GM20000 (cell line): ENCODE measurements around the gene HNRNPH1.
A peak's percentile ranks its signal among the peaks of the same experiment; 100 is the strongest.
"Not testable (repeated sequence)": the region's sequence is repeated elsewhere in the genome, so short reads cannot be mapped to it uniquely, and the experiment has no call there.

Source experiments
- DNase-seq: peaks from one replicate; pipeline ENCODE4 v3.0.0; 2012; ENCODE audit warnings: low spot score
- TF ChIP-seq, protein P1 (sequence below): IDR thresholded peaks from 2 replicates; pipeline ENCODE4 v1.5.1; 2012; ENCODE audit warnings: mild to moderate bottlenecking, control low read depth; ENCODE audit errors: extremely low read depth, missing control alignments

The HNRNPH1 gene, protein sequence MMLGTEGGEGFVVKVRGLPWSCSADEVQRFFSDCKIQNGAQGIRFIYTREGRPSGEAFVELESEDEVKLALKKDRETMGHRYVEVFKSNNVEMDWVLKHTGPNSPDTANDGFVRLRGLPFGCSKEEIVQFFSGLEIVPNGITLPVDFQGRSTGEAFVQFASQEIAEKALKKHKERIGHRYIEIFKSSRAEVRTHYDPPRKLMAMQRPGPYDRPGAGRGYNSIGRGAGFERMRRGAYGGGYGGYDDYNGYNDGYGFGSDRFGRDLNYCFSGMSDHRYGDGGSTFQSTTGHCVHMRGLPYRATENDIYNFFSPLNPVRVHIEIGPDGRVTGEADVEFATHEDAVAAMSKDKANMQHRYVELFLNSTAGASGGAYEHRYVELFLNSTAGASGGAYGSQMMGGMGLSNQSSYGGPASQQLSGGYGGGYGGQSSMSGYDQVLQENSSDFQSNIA

DNA sequence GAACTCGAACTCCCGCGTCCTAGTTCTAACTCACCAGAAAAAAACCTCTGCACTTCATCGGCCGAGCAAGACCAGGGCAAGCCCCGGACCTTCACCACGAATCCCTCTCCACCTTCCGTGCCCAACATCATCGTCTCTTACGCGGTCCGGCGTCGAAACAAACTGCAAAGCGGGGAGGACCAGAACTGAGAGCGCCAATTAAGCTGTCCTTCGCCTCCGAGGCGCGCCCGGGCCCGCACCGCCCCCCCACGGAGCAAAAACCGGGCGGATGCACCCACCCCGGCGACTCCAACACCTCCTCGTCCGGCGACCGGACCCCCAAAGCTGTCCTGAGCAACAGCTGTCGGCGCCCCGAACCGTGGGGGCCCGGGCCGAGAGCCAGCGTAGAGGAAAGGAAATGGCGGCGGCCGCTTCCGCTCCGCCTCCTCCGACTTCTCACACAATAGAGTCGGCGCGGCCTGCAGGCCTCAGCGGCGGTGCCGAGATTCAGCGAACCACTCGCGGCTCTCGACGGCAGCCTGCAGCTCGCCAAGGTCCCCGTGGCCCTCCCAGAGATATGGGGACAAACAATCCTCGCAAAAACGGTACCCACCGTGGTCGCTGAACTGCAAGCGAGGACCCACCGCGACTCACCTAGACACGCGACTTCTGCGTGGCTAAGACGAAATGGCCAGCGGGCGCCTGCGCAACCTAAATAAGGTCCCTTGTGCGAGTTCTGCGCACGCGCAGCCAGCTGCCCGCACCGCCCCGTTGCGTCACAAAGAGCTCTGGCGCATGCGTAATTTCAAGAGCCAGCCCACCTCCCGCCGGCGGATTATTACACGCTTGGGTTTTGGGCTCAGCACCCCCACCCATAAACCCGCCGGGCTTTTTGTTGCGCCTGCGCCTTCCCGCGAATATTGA, at the start of gene HNRNPH1:
TSS of gene HNRNPH1 (minus strand) at position 669 of the 903 bp plus-strand sequence. CDS start at position 131, 538 bp downstream.
- DNase-seq = peak; percentile 100
- TF ChIP-seq, protein P1, sequence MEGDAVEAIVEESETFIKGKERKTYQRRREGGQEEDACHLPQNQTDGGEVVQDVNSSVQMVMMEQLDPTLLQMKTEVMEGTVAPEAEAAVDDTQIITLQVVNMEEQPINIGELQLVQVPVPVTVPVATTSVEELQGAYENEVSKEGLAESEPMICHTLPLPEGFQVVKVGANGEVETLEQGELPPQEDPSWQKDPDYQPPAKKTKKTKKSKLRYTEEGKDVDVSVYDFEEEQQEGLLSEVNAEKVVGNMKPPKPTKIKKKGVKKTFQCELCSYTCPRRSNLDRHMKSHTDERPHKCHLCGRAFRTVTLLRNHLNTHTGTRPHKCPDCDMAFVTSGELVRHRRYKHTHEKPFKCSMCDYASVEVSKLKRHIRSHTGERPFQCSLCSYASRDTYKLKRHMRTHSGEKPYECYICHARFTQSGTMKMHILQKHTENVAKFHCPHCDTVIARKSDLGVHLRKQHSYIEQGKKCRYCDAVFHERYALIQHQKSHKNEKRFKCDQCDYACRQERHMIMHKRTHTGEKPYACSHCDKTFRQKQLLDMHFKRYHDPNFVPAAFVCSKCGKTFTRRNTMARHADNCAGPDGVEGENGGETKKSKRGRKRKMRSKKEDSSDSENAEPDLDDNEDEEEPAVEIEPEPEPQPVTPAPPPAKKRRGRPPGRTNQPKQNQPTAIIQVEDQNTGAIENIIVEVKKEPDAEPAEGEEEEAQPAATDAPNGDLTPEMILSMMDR = no peak

DNA sequence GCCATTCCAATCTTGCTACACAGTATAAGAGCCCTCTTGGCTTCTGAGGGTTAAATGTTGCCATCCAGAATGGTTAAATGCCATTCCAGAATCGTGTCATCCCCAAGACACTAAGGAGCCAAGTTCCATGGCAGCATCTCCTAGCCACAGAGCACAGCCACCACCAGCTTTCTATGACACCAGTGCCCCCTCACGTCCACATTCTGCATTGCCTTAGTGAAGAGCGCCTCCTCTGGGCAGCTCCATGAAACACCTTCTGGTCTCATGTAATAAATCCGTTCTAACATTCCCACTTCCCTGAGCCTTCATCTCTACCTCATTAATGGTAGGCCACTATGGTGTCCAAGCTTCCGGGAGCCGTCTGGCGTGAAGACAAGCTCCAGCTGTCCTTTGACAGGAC, 44.9 kb upstream of the HNRNPH1 start:
- DNase-seq = peak; percentile 55

DNA sequence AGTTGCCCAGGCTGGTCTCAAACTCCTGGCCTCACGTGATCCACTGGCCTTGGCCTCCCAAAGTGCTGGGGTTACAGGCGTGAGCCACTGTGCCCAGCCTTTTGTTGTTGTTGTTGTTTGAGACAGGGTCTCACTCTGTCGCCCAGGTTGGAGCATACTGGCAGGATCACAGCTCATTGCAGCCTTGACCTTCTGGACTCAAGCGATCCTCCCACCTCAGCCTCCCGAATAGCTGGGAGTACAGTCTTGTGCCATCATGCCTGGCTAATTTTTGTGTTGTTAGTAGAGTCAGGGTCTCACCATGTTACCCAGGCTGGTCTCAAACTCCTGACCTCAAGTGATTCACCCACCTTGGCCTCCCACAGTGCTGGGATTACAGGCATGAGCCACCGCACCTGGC, 38.2 kb upstream of the HNRNPH1 start:
- DNase-seq = not testable (repeated sequence)

More for the DNA sequence above, 44.9 kb upstream of the HNRNPH1 start:
- TF ChIP-seq, protein P1 = peak; percentile 74

DNA sequence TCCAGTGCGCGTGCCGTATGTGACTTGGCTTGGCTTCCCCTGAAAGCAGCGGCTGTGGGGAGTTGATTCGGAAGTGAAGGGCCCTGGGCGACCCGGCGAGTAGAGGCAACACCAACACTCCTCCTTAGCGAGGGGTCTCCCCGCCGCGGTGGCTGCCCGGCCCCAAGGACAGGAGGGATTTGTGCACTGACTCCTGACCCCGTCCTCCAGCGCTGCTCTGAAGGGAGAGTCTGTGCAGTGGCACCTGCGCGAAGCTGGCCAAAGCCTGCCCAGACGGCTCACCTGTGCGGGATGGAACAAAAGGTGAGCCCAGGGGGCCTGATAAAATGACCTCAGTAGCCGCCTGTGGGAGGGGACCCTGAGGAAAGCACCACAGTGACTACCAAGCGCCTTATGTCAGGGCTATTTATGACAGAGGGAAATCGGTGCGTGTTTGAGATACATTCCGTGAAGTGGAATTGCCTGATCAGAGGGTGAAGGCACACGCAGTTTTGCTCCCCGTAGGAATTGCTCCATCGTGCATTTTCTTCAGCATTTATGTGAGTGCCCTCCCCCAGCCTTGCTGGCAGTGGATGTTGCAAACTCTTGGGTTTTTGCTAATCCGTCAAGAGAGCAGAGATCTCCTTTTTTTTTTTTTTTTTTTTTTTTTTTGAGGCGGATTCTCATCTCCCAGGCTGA, 34.8 kb upstream of the HNRNPH1 start:
- not testable (repeated sequence) for DNase-seq

DNA sequence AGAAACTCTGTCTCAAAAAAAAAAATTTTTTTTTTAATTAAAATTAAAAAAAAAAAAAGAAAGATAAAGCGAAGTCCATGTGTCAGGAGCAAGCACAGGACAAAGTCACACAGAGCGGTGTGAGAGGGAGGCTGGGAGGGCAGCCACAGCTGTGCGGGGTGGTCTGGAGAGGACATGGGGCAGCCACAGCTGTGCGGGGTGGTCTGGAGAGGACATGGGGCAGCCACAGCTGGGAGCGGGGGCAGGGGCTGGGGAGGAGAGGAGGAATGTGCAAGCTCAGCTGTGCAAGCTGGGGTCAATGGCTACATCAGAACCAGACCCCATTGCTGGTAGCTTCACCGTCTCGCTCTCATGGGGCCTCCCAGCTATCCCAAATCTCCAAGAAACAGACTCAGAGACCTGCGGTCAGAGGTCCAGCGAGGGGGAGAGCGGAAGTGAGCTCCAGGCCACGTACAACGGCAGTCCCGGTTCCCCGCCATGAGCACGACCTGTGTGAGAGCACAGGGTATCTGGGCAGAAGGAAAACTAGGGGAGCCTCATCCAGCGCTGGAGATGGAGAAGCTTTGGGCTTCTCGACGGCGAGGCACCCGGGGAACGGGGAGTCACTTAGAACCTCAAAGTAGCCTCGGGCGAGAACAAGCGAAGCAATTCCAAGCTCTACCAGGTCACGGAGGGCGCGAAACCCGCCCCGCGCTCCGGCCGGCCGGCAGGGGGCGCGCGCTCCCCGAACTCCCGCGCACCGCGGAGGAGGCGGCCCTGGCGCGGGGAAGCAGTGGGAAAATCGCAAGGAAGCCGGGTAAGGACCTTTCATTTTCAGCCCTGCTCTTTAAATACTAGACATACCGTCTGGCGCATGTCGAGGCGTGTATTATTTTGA, 34.1 kb upstream of the HNRNPH1 start:
- not testable (repeated sequence) for DNase-seq

DNA sequence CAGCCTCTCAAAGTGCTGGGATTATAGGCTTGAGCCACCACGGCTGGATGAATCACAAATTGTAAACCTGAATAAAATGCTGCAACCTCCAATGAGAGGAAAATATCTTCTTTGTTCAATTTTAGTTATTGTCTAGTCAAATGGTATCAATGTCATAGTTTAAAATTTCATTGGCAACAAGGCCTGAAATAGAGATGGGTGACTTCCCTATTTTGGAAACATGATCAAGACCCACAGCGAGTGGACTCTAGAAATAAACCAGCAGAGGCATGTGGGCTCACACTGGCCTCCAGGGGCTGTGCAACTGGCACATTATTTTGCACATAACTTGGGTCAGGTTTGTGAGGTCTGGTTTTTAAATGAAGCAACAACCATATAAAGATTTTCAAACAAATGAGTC, 29.7 kb upstream of the HNRNPH1 start:
- DNase-seq = not testable (repeated sequence)

DNA sequence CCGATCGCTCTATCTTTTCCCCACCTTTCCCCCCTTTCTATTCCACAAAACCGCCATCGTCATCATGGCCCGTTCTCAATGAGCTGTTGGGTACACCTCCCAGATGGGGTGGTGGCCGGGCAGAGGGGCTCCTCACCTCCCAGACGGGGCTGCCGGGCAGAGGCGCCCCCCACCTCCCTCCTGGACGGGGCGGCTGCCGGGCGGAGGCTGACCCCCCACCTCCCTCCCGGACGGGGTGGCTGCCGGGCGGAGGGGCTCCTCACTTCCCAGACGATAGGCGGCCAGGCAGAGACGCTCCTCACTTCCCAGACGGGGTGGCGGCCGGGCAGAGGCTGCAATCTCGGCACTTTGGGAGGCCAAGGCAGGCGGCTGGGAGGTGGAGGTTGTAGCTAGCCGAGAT, 26.8 kb upstream of the HNRNPH1 start:
- not testable (repeated sequence) for DNase-seq

DNA sequence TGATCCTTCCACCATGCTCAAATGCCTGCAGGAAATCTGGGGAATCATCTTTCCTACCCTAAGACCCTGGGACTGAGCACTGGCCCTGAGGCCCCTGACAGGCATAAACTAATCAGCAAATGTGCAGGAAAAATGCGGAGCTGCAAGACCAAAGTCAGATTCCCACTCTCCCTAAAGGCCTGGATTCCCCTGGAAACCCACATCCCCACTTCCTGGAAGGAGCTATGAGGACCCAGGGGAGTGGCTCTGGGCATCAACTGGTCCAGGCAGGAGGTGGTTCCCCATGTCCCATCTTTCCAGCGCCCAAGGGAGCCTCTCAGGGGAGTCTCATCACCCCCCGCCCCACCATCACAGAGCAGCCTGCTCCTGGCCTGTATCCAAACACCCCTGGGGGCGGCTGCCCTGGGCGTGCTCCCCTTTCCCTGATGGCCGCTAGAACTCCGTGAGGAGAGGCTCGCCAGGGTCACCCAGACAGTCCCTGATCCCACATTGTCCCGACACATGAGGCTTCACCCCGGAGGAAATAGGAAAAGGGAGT, 25.8 kb upstream of the HNRNPH1 start:
- not testable (repeated sequence) for DNase-seq

DNA sequence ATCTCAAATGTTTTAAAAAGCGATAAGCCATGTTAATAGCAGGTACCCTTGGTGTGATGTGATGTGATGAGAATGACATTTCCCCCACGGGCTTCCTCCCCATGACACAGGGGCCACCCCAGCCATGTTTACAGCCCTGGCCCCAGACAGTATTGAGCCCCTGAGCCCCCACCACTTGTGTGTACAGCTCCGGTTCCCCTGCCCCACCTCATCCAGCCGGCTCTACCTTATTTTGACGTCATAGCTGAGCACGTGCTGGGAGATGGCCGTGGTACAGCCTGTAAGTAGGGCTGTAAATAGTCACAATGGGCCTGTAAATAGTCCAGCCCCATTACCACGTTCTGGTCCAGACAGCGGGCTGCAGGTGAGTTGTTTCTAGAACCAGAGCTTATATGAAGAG, 24.9 kb upstream of the HNRNPH1 start:
- no peak for DNase-seq
- TF ChIP-seq, protein P1 = no peak

DNA sequence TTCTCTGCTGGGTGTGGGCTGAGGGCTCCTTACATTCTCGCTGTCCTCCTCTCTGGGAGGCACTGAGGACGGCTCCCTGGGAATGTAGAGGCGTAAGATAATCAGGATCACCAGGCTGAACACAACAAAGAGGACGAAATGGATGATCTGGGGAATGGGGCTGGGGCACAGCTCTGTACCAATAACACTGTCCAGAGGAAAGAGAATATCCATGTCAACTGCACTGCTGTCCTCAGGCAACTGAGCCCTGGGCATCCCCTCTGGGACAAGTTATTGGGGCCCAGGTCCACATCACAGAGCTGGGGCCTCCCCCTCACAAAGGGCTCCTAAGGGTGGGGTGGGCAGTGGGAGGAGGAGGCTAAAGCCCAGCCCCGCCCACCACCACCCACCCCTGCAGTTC, 21.3 kb upstream of the HNRNPH1 start:
- not testable (repeated sequence) for DNase-seq

DNA sequence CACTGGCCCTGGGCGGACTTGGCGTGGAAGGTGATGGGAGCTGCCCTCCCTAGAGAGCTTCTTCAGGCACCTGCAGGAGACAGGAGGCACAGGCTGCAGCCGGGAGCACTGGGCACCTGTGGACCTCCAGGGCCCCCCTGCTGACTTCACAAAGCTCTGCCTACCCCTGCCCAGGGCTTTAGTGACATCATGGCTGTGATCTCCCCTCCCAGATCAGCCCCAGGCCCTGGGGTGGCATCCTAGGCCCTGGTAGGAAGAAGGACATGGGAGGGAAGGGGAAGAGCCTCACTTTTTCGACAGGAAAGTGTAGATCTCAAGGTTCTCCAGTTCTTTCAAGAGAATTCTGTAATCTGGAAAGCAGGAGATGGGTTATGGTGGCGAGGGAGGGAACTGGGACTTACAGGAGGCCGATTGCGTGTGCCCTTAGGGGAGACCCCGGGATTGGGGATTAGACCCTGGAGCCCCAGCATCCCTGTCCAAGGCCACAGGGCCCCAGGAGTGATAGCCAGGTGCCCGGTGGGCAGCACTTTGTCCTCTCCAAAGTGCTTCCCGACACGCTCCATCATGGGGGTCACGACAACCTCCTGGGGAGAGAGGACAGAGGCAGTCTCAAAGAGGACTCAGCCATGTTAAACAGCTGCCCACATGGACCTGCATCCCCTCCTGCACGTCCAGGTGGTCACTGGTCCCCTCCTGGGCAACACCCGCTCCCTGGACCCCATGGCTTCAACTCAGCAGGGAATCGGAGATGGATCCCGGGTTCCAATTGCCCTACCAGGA, 19.9 kb upstream of the HNRNPH1 start:
- not testable (repeated sequence) for DNase-seq

DNA sequence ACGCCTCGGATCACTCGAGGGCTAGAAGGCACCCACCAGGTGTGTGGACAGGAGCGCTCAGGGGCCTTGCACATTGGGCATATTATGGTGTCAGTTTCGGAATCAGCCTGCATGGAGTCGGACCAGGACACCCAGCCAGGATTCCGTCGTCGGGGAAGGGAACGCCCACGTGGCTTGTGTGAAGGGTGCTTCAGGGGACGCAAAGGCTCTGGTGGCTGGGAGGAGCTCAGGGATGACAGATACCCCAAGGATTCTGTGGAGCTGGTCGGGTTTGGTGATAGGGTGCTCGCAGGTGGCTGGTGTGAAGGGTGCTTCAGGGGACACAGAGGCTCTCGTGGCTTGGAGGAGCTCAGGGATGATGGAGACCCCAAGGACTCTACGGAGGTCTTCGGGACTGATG, 19.2 kb upstream of the HNRNPH1 start:
- DNase-seq = not testable (repeated sequence)

DNA sequence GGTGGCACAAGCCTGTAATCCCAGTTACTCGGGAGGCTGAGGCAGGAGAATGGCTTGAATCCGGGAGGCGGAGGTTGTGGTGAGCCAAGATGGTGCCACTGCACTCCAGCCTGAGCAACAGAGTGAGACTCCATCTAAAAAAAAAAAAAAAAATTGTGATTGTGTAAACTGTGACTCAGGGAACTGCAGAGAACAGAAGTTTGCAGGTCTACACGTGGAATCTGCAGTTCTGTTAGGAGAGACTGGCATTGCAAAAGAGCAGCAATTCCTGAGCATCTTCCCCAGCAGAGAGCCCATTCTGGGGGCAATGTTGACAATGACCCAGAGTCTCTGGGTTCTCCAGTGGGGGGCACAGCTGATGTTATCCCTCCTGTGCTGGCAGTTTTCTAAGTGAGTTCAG, 18.3 kb upstream of the HNRNPH1 start:
- DNase-seq = not testable (repeated sequence)

DNA sequence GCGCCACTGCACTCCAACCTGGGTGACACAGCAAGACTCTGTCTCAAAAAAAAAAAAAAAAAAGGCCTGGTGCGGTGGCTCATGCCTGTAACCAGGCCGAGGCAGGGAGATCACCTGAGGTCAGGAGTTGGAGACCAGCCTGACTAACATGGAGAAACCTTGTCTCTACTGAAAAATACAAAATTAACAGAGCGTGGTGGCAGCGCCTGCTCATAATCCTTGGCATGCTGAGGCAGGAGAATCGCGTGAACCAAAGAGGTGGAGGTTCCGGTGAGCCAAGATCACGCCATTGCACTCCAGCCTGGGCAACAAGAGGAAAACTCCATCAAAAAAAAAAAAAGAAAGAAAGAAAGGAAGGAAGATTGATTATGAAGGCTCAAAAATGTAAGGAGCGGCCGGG, 15.8 kb upstream of the HNRNPH1 start:
- DNase-seq = not testable (repeated sequence)
